Lung (tissue), 12 donors: ENCODE measurements around the gene FTSJ3. TPM values are rescaled to one million over a fixed set of nuclear protein-coding genes. Genes with fewer than 3 reads are reported as not detected.

Experiments used
- ATAC-seq: fragments of 200-7000 bp; cut with Tn5 transposase; one replicate; pipeline ENCODE4 v1.9.1; 2020; ENCODE audit warnings: moderate number of reproducible peaks; ENCODE audit not compliant: insufficient read depth, low FRiP score
- DNase-seq, 3 donors: peaks; one replicate each; pipeline ENCODE4 v3.0.0-alpha.2; 2013 to 2017
- H3K27ac ChIP-seq, 2 donors: one replicate each; pipeline ENCODE4 v1.5.1; 2013; ENCODE audit warnings: mild to moderate bottlenecking in 2 of 2, moderate library complexity in 2 of 2, control low read depth in 1 of 2, inconsistent platforms in 1 of 2, low read depth in 1 of 2, low read length in 1 of 2
- H3K27me3 ChIP-seq, 3 donors: one replicate each; pipeline ENCODE4 v1.5.1; 2013; ENCODE audit warnings: low read length in 2 of 3; ENCODE audit not compliant: control insufficient read depth in 3 of 3, insufficient read depth in 3 of 3
- H3K36me3 ChIP-seq, 4 donors: one replicate each; pipeline ENCODE4 v1.5.1; 2013; ENCODE audit warnings: low read length in 4 of 4, mild to moderate bottlenecking in 1 of 4, moderate library complexity in 1 of 4; ENCODE audit not compliant: control insufficient read depth in 4 of 4, insufficient read depth in 4 of 4
- H3K4me1 ChIP-seq, 5 donors: one replicate each; pipeline ENCODE4 v1.5.1; 2013; ENCODE audit warnings: low read length in 5 of 5, mild to moderate bottlenecking in 2 of 5, moderate library complexity in 1 of 5; ENCODE audit not compliant: control insufficient read depth in 5 of 5, insufficient read depth in 5 of 5
- H3K4me3 ChIP-seq: one replicate; pipeline ENCODE4 v1.5.1; 2013; ENCODE audit warnings: mild to moderate bottlenecking, control low read depth, moderate library complexity
- H3K9ac ChIP-seq, 2 donors: one replicate each; pipeline ENCODE4 v1.5.1; 2013; ENCODE audit warnings: low read length in 2 of 2, control low read depth in 1 of 2; ENCODE audit not compliant: insufficient read depth in 1 of 2
- H3K9me3 ChIP-seq, 4 donors: one replicate each; pipeline ENCODE4 v1.5.1; 2013; ENCODE audit warnings: low read length in 3 of 4, mild to moderate bottlenecking in 1 of 4, moderate library complexity in 1 of 4; ENCODE audit not compliant: control insufficient read depth in 4 of 4, insufficient read depth in 3 of 4
- WGBS, 2 donors: extraction: QIAGEN DNeasy Blood & Tissue Kit; methylation state at CpG; one replicate each; pipeline ENCODE4 v1.1.7; 2013; 5-methylcytosine and 5-hydroxymethylcytosine counted together
- polyA plus RNA-seq, 2 donors: library from polyadenylated mRNA; stranded (reverse); fragments of 200-250 nt; gene quantifications; one replicate each; pipeline ENCODE4 v1.2.1, GENCODE V29; 2013
- total RNA-seq, 2 donors: library from RNA; depleted of rRNA in 1 of 2; stranded (reverse); fragments of >200 nt in 1 of 2; gene quantifications; one replicate each; pipeline ENCODE4 v1.2.1, GENCODE V29; 2014 to 2021
- TF ChIP-seq, protein P1 (sequence below): IDR thresholded peaks from 2 replicates; pipeline ENCODE4 v1.5.1; 2012; ENCODE audit warnings: mild to moderate bottlenecking; ENCODE audit errors: control extremely low read depth, extremely low read depth
- donor health status: control.
- donor health status: control.
- donor health status: Bipolar disorder and iron deficiency.
- donor health status: healthy.
- donor health status: DM: yes; HTN: yes; CAD: no.

FTSJ3 gene
- total and polyA plus RNA-seq, 4 donors, result 15.4 to 39.8 (median 29.6) TPM

DNA sequence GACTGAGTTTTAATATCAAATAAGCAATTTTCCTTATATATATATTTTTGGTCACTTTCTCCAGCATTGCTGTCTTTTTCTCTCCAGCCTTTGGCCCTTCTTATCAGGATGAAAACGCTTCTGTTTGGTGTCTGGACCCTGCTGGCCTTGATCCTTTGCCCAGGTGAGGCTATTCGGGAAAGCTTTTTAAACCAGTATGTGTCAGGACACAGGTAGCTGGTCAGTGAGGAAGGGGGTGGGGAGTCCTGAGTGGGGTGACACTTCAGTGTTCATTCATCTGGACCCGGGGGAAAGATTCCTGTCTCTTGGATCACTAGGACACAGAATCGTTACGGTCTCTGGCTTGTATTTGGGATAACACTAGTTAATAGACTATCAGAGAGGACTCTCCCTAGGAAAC, 27.2 kb upstream of the FTSJ3 start:
- TF ChIP-seq, protein P1, sequence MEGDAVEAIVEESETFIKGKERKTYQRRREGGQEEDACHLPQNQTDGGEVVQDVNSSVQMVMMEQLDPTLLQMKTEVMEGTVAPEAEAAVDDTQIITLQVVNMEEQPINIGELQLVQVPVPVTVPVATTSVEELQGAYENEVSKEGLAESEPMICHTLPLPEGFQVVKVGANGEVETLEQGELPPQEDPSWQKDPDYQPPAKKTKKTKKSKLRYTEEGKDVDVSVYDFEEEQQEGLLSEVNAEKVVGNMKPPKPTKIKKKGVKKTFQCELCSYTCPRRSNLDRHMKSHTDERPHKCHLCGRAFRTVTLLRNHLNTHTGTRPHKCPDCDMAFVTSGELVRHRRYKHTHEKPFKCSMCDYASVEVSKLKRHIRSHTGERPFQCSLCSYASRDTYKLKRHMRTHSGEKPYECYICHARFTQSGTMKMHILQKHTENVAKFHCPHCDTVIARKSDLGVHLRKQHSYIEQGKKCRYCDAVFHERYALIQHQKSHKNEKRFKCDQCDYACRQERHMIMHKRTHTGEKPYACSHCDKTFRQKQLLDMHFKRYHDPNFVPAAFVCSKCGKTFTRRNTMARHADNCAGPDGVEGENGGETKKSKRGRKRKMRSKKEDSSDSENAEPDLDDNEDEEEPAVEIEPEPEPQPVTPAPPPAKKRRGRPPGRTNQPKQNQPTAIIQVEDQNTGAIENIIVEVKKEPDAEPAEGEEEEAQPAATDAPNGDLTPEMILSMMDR, result no peak
- Histone ChIP-seq H3K4me3 (no peak overlapping the region), H3K36me3 (no peaks in the 10 kb centered on the region), H3K4me1 (no peaks in the 10 kb centered on the region), H3K27ac (no peak overlapping the region), H3K9me3 (no peaks in the 10 kb centered on the region), H3K27me3 (no peaks in the 10 kb centered on the region), H3K9ac (no peak overlapping the region)
- WGBS, 2 donors, result 85 to 95% methylated on average over 5 of the region's 5 CpGs
- ATAC-seq, result no peak
- DNase-seq, result no peak

DNA sequence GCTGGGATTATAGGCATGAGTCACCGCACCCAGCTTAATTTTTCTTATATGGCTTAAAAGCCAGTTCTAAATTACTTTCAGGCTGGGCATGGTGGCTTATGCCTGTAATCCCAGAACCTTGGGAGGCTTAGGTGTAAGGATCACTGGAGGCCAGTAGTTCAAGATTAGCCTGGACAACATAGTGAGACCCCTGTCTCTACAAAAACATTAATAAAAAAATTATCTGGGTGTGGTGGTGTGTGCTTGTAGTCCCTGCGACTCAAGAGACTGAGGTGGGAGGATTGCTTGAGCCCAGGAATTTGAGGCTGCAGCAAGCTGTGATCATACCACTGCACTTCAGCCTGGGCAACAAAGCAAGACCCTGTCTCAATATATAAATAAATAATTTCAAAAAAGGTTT, 25.8 kb upstream of the FTSJ3 start:
- H3K9ac ChIP-seq, result no peak overlapping the region
- DNase-seq (no peak), ATAC-seq (no peak)
- H3K4me3 ChIP-seq, result no peak overlapping the region
- no peaks in the 10 kb centered on the region for H3K9me3 ChIP-seq
- 92 to 96% methylated on average over 2 of the region's 2 CpGs for WGBS, 2 donors
- TF ChIP-seq, protein P1, result no peak
- H3K36me3 ChIP-seq, result no peaks in the 10 kb centered on the region
- no peak overlapping the region for H3K27ac ChIP-seq
- no peaks in the 10 kb centered on the region for H3K27me3 ChIP-seq
- H3K4me1 ChIP-seq, result no peaks in the 10 kb centered on the region

DNA sequence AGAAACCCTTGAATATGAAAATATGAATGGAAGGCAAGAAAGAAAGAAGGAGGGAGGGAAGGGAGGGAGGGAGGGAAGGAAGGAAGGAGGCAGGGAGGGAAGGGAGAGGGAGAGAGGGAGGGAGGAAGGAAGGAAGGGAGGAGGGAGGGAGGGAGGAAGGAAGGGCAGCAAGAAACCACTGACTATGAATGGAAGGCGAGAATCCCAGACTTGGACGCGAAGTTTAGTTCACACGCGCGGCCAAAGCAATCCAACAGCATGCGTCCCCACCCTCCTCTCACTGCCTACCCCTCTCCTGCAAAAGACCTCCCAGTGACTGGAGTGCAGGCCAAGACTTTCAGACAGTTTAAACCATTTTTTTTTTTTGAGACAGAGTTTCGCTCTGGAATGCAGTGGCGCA, 22.9 kb upstream of the FTSJ3 start:
- Histone ChIP-seq H3K27me3 (no peaks in the 10 kb centered on the region), H3K27ac (no peak overlapping the region), H3K9me3 (no peaks in the 10 kb centered on the region), H3K36me3 (no peaks in the 10 kb centered on the region), H3K9ac (no peak overlapping the region), H3K4me1 (peaks cover 0 to 3% (median 0%) of the 10 kb centered on the region in 5 donors), H3K4me3 (no peak overlapping the region)
- TF ChIP-seq, protein P1, result no peak
- no peak for ATAC-seq
- 63 to 79% methylated on average over 9 of the region's 9 CpGs for WGBS, 2 donors
- peak in 2 of 3 donors; percentile 44 to 69 for DNase-seq
